Stimulated activated CD4-positive, alpha-beta T cell treated with anti-CD3 and anti-CD28 coated beads, Interleukin-2, amount 100 ng/mL, for 24 hours (primary cell): ENCODE measurements around the gene SLC39A3.

Source experiments
- DNase-seq, 2 donors: peaks; one replicate each; pipeline ENCODE4 v3.0.0-alpha.2; 2020

Gene SLC39A3

GRCh38 chr19:2701361-2702169 lies 38.3 kb downstream of the SLC39A3 start:
- DNase-seq: no peak

- DNase-seq: no peak
These were observed 39.0 kb downstream of the SLC39A3 start for GRCh38 chr19:2700660-2701360.

GRCh38 chr19:2699413-2700140 lies 40.2 kb downstream of the SLC39A3 start:
- DNase-seq: no peak

GRCh38 chr19:2694196-2694595 lies 45.6 kb downstream of the SLC39A3 start:
- DNase-seq: no peak

GRCh38 chr19:2693492-2694160 lies 46.2 kb downstream of the SLC39A3 start:
- no peak for DNase-seq

- DNase-seq: no peak
These were observed 47.9 kb downstream of the SLC39A3 start for GRCh38 chr19:2691951-2692350.

- DNase-seq: no peak
These were observed 49.0 kb downstream of the SLC39A3 start for GRCh38 chr19:2690856-2691255.

GRCh38 chr19:2686360-2686759 lies 53.5 kb downstream of the SLC39A3 start:
- no peak for DNase-seq

GRCh38 chr19:2685204-2685704 lies 54.6 kb downstream of the SLC39A3 start:
- no peak for DNase-seq

GRCh38 chr19:2683430-2684003 lies 56.3 kb downstream of the SLC39A3 start:
- no peak for DNase-seq
